22Rv1 (cell line): Measurements from ENCODE around the gene GYG2.
"Not testable (repeated sequence)": the region's sequence is repeated elsewhere in the genome, so short reads cannot be mapped to it uniquely, and the experiment has no call there.

ENCODE experiments used
- H3K27ac ChIP-seq: fragments of 450-650 bp; 2 replicates; pipeline ENCODE4 v1.5.1; 2017
- CTCF ChIP-seq: fragments of 450-650 bp; IDR thresholded peaks from 2 replicates; pipeline ENCODE4 v1.5.1; 2017; ENCODE audit warnings: mild to moderate bottlenecking
- ZFX ChIP-seq: fragments of 450-650 bp; IDR thresholded peaks from 2 replicates; pipeline ENCODE4 v1.6.1; 2017; ENCODE audit warnings: antibody characterized with exemption, borderline replicate concordance

GYG2 gene

DNA sequence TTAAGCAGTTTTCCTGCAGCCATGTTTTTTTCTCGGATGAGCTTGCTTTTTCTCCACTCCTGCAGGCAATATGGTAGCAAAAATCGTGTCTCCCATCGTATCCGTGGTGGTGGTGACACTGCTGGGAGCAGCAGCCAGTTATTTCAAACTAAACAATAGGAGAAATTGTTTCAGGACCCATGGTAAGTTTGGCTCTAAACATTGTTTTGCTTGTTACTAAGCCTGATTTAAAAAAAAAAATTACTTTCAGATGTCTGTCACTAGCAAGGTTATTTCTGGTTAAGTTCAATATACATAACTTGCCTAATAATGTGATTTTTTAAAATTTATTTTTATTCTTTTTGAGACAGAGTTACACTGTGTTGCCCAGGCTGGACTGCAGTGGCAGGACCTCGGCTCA lies 17.5 kb upstream of the GYG2 start:
- TF ChIP-seq CTCF (no peak), ZFX (no peak)
- H3K27ac ChIP-seq, result no peak overlapping the region

- TF ChIP-seq CTCF, result peak; percentile 59
- not testable (repeated sequence) for H3K27ac ChIP-seq
These were observed 16.4 kb upstream of the GYG2 start for GRCh38 chrX:2812161-2812907.

DNA sequence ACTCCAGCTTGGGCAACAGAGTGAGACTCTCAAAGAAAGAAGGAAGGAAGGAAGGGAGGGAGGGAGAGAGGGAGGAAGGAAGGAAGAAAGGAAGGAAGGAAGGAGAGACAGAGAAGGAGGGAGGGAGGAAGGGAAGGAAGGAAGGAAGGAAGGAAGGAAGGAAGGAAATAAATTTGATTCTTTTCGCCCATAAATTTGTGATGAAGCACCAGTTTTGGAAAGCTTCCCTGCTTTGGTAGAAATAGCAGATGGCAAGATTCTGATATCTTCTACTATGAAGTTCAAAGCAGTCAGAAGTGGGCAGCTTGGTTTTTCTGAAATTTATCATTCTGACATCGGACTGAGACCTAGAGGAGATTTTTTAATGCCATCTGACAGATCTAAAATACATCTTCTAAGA lies 11.7 kb upstream of the GYG2 start:
- TF ChIP-seq CTCF (no peak), ZFX (no peak)
- H3K27ac ChIP-seq, result no peak overlapping the region

DNA sequence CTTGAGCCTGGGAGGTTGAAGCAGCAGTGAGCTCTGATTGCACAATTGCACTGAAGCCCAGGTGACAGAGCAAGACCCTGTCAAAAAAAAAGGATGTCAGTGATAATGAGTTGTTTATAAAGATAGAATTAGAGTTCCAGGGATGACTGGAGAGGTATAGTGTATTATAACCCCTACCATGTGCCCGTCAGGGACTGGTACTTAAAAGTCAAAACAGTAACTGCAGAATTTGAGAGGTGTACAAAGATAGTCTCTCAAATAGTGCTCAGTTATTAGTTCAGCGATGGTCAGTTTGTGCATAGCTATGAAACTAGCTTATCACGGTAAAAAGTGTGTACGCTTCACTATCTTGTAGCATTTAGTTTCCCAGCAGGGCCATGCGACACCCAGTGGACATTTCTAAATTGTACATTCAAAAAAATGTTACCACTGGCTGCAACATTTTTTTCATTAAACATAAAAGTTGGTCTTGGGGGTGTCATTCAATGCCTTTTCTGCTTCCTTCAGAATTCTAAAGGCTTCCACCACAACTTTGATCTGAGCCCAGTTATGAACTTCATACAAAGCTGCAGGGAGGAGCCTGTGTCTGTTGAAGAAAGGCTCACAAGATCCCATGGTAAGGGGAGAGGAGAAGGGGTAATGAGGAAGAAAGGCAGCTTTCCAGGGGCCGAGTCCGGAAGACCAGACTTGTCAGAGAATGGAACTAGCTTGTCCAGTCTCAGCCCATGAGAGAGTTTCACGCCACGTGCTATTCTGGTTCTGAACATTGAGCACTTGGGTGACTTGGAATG lies 9.2 kb upstream of the GYG2 start:
- H3K27ac ChIP-seq, result no peak overlapping the region

DNA sequence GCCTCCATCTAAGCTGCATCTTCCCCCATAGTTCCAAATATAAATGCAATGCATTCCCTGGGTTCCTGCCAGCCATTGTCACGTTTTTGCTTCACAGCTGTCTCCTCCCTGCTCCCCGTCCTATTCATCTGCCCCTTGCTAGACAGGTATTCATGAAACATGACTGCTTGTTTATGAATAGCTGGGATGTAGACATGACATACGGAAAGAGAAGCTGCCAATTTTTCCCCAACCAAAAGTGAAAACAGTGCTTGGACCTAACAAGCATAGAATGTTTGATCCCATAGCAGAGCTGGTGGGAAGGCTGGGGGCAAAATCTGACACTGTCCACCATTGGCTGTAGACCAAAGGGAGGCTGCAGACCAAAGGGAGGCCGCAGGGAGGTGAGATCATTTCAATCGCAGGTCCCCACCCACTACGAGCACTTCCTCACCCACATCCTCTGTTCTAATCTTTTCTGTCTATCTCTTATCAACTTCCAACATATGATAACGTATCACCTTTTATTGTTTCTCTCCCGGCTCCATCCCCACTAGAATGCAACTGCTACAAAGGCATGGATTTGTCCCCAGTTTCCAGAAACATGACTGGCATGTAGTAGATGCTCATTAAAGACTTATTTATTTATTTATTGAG lies 8.5 kb upstream of the GYG2 start:
- TF ChIP-seq ZFX, result no peak
- no peak for TF ChIP-seq CTCF
- H3K27ac ChIP-seq, result no peak overlapping the region

More for the DNA sequence above, 9.2 kb upstream of the GYG2 start:
- TF ChIP-seq CTCF, result peak; percentile 66
- TF ChIP-seq ZFX, result no peak

GRCh38 chrX:2823795-2824386 lies 4.8 kb upstream of the GYG2 start:
- TF ChIP-seq ZFX (no peak), CTCF (no peak)
- H3K27ac ChIP-seq, result no peak overlapping the region
